ENCODE results near the gene PCDHGA1.
A peak's percentile ranks its signal among the peaks of the same experiment; 100 is the strongest.
"Not testable (repeated sequence)": the region's sequence is repeated elsewhere in the genome, so short reads cannot be mapped to it uniquely, and the experiment has no call there.

Gene PCDHGA1

DNA sequence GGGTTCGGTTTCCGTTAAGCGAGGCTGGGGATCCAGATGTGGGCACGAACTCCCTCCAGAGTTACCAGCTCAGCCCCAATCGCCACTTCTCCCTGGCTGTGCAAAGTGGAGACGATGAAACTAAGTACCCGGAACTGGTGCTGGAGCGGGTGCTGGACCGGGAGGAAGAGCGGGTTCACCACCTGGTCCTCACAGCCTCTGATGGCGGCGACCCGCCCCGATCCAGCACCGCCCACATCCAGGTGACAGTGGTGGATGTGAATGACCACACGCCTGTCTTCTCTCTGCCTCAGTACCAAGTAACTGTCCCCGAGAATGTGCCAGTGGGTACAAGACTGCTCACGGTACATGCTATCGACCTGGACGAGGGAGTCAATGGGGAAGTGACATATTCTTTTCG lies 53.0 kb downstream of the PCDHGA1 start:
- no peak for DNase-seq

GRCh38 chr5:141384471-141385267 lies 54.4 kb downstream of the PCDHGA1 start:
- DNase-seq: no peak

DNA sequence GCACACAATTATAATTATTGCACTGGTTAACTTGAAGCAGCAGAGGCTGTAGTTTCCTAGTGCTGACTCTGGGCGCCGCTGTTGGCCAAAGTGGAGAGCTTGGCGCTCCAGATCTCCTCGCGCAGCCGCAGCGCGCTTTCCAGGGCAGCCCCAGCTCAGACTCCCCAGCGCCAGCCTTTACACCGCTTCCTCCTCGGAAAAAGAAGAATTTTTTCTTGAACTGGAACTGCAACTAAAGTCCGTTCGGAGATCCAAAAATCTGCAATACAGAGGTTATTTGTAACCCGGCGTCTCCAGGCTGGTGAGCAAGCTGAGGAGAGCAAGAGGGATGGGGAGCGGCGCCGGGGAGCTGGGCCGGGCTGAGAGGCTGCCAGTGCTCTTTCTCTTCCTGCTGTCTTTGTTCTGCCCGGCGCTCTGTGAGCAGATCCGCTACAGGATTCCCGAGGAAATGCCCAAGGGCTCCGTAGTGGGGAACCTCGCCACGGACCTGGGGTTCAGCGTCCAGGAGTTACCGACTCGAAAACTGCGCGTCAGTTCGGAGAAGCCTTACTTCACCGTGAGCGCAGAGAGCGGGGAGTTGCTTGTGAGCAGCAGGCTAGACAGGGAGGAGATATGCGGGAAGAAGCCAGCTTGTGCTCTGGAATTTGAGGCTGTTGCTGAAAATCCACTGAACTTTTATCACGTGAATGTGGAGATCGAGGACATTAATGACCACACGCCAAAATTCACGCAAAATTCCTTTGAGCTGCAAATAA lies 57.4 kb downstream of the PCDHGA1 start, which contains the start of gene PCDHGB4:
PCDHGB4 (plus strand) TSS at position 142 of the 755 bp plus-strand sequence; CDS start at position 329, 187 bp downstream.
- DNase-seq: peak in 1 of 2 donors; percentile 33

GRCh38 chr5:141388661-141389060 lies 58.3 kb downstream of the PCDHGA1 start:
- no peak for DNase-seq

DNA sequence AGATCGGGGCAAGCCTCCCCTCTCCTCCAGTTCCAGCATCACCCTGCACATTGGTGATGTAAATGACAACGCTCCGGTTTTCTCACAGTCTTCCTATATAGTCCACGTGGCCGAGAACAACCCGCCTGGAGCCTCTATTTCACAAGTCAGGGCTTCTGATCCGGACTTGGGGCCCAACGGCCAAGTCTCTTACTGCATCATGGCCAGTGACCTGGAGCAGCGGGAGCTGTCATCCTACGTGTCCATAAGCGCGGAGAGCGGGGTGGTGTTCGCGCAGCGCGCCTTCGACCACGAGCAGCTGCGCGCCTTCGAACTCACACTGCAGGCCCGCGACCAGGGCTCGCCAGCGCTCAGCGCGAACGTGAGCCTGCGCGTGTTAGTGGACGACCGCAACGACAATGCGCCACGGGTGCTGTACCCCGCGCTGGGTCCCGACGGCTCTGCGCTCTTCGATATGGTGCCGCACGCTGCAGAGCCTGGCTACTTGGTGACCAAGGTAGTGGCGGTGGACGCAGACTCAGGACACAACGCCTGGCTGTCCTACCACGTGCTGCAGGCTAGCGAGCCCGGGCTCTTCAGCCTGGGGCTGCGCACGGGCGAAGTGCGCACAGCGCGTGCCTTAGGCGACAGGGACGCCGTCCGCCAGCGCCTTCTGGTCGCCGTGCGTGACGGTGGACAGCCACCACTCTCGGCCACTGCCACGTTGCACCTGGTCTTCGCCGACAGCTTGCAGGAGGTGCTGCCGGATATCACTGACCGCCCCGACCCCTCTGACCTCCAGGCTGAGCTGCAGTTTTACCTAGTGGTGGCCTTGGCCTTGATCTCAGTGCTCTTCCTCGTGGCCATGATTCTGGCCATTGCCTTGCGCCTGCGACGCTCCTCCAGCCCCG lies 59.1 kb downstream of the PCDHGA1 start:
- DNase-seq: no peak

- peak in 1 of 2 donors; percentile 14 for DNase-seq
Measured at GRCh38 chr5:141392429-141393198, 62.3 kb downstream of the PCDHGA1 start, which contains the start of gene PCDHGA8. PCDHGA8 (plus strand) TSS chr5:141392633; CDS start chr5:141392814, 181 bp downstream.

GRCh38 chr5:141393267-141393666 lies 63.0 kb downstream of the PCDHGA1 start:
- no peak for DNase-seq

DNA sequence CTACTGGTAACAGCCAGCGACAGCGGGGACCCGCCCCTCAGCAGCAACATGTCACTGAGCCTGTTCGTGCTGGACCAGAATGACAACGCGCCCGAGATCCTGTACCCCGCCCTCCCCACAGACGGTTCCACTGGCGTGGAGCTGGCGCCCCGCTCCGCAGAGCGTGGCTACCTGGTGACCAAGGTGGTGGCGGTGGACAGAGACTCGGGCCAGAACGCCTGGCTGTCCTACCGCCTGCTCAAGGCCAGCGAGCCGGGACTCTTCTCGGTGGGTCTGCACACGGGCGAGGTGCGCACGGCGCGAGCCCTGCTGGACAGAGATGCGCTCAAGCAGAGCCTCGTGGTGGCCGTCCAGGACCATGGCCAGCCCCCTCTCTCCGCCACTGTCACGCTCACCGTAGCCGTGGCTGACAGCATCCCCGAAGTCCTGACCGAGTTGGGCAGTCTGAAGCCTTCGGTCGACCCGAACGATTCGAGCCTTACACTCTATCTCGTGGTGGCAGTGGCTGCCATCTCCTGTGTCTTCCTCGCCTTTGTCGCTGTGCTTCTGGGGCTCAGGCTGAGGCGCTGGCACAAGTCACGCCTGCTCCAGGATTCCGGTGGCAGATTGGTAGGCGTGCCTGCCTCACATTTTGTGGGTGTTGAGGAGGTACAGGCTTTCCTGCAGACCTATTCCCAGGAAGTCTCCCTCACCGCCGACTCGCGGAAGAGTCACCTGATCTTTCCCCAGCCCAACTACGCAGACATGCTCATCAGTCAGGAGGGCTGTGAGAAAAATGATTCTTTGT lies 64.3 kb downstream of the PCDHGA1 start:
- DNase-seq: not testable (repeated sequence)

DNA sequence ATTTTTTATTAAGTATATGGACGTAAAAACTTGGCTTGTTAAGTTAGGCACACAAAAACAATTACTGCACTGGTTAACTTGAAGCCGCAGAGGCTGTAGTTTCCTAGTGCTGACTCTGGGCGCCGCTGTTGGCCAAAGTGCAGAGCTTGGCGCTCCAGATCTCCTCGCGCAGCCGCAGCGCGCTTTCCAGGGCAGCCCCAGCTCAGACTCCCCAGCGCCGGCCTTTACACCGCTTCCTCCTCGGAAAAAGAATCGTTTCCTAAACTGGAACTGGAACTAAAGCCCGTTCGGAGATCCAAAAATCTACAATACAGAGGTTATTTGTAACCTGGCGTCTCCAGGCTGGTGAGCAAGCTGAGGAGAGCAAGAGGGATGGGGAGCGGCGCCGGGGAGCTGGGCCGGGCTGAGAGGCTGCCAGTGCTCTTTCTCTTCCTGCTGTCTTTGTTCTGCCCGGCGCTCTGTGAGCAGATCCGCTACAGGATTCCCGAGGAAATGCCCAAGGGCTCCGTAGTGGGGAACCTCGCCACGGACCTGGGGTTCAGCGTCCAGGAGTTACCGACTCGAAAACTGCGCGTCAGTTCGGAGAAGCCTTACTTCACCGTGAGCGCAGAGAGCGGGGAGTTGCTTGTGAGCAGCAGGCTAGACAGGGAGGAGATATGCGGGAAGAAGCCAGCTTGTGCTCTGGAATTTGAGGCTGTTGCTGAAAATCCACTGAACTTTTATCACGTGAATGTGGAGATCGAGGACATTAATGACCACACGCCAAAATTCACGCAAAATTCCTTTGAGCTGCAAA lies 67.6 kb downstream of the PCDHGA1 start, which contains the start of gene PCDHGB5:
PCDHGB5 (plus strand) TSS at position 192 of the 796 bp plus-strand sequence; CDS start at position 373, 181 bp downstream.
- DNase-seq: peak; percentile 29 to 52

GRCh38 chr5:141398608-141399007 lies 68.3 kb downstream of the PCDHGA1 start:
- DNase-seq: no peak

DNA sequence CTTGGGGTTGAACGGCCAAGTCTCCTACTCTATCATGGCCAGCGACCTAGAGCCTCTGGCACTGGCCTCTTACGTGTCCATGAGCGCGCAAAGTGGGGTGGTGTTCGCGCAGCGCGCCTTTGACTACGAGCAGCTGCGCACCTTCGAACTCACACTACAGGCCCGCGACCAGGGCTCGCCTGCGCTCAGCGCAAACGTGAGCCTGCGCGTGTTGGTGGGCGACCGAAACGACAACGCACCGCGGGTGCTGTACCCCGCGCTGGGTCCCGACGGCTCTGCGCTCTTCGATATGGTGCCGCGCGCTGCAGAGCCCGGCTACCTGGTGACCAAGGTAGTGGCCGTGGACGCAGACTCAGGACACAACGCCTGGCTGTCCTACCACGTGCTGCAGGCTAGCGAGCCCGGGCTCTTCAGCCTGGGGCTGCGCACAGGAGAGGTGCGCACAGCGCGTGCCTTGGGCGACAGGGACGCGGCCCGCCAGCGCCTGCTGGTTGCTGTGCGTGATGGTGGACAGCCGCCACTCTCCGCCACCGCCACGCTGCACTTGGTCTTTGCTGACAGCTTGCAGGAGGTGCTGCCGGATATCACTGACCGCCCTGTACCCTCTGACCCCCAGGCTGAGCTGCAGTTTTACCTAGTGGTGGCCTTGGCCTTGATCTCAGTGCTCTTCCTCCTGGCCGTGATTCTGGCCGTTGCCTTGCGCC lies 69.4 kb downstream of the PCDHGA1 start:
- DNase-seq: no peak

- DNase-seq: peak in 1 of 2 donors; percentile 31
Measured at GRCh38 chr5:141402553-141403243, 72.4 kb downstream of the PCDHGA1 start, which contains the start of gene PCDHGA9. PCDHGA9 (plus strand) TSS chr5:141402778; CDS start chr5:141402953, 175 bp downstream.

- DNase-seq: no peak
Measured at GRCh38 chr5:141403387-141403786, 73.1 kb downstream of the PCDHGA1 start.

DNA sequence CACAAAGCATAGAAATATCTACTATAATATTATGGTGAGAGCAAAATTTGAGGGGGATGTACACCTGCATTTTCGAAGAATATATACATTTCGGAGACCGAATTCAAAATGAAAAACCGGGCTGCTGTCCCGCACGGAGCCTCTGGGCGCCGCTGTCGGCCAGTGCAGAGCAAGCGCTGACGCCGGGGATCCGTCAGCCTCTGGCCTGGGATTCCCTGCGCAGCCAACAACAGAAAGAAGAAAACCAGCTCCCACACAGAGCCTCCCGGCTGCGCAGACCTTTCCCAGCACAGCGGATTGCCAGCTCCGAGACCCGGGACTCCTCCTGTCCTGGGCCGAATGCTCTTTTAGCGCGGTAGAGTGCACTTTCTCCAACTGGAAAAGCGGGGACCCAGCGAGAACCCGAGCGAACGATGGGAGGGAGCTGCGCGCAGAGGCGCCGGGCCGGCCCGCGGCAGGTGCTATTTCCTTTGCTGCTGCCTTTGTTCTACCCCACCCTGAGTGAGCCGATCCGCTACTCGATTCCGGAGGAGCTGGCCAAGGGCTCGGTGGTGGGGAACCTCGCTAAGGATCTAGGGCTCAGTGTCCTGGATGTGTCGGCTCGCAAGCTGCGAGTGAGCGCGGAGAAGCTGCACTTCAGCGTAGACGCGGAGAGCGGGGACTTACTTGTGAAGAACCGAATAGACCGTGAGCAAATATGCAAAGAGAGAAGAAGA lies 77.6 kb downstream of the PCDHGA1 start, which contains the start of gene PCDHGB6:
PCDHGB6 (plus strand) TSS at position 232 of the 716 bp plus-strand sequence; CDS start at position 414, 182 bp downstream.
- peak in 1 of 2 donors; percentile 51 for DNase-seq

GRCh38 chr5:141409598-141410306 lies 79.4 kb downstream of the PCDHGA1 start:
- DNase-seq: no peak

GRCh38 chr5:141411575-141411974 lies 81.3 kb downstream of the PCDHGA1 start:
- no peak for DNase-seq

All from CD4-positive, alpha-beta T cell treated with Interferon alpha-2 for 1 hour (primary cell).